Vagina (tissue), 2 donors: ENCODE measurements around the gene GAS7. TPM values are rescaled to one million over a fixed set of nuclear protein-coding genes. Genes with fewer than 3 reads are reported as not detected.

Source experiments
- DNase-seq, 2 donors: peaks; one replicate each; pipeline ENCODE4 v3.0.0-alpha.2; 2017; ENCODE audit errors: extremely low spot score in 2 of 2
- H3K27ac ChIP-seq: fragments of 200-600 bp; sonication (generic); one replicate; pipeline ENCODE4 v1.5.1; 2019
- H3K27me3 ChIP-seq: fragments of 200-600 bp; sonication (generic); one replicate; pipeline ENCODE4 v1.5.1; 2019
- H3K36me3 ChIP-seq, 2 donors: fragments of 200-600 bp; sonication (generic); one replicate each; pipeline ENCODE4 v1.5.1; 2017 to 2019
- H3K4me1 ChIP-seq: fragments of 200-600 bp; sonication (generic); one replicate; pipeline ENCODE4 v1.5.1; 2019
- H3K4me3 ChIP-seq, 2 donors: fragments of 200-600 bp; sonication (generic); 1 replicate in 1 of 2; 2 replicates in 1 of 2; pipeline ENCODE4 v1.5.1; 2016 to 2019
- H3K9me3 ChIP-seq: fragments of 200-600 bp; sonication (generic); one replicate; pipeline ENCODE4 v1.5.1; 2019
- CTCF ChIP-seq, 3 experiments: fragments of 450-650 bp in 2 of 3; fragments of 200-600 bp in 1 of 3; sonication (generic) in 1 of 3; IDR thresholded peaks; one replicate each; pipeline ENCODE4 v1.5.1; 2017 to 2019; ENCODE audit warnings: antibody characterized with exemption in 3 of 3, mild to moderate bottlenecking in 2 of 3, moderate library complexity in 2 of 3
- POLR2A ChIP-seq, 2 donors: fragments of 450-650 bp; IDR thresholded peaks; one replicate each; pipeline ENCODE4 v1.6.1; 2017; ENCODE audit warnings: antibody characterized with exemption in 2 of 2, mild to moderate bottlenecking in 2 of 2, moderate library complexity in 2 of 2
- POLR2AphosphoS5 ChIP-seq, 2 donors: sonication (generic); formaldehyde crosslinking; IDR thresholded peaks; one replicate each; pipeline ENCODE4 v1.9.0; 2017; ENCODE audit warnings: antibody characterized with exemption in 2 of 2, mild to moderate bottlenecking in 2 of 2, low read depth in 1 of 2; ENCODE audit not compliant: insufficient read depth in 1 of 2
- intact Hi-C: fragments of 100-400 bp; cut with DNase I; formaldehyde crosslinking; loops from one replicate; pipeline ENCODE4 v1.15.1; 2023
- total RNA-seq: library from RNA; depleted of rRNA; stranded (reverse); fragments of >200 nt; gene quantifications from one replicate; pipeline ENCODE4 v1.2.3, GENCODE V29; 2016

GAS7 gene
- total RNA-seq, 1 donor from 2014 or later, result 47.1 TPM

- Histone ChIP-seq H3K27ac (peak overlapping the region; percentile 44), H3K36me3 (no peaks in the 10 kb centered on the region), H3K4me1 (peaks cover 39% of the 10 kb centered on the region), H3K27me3 (no peaks in the 10 kb centered on the region), H3K9me3 (no peaks in the 10 kb centered on the region), H3K4me3 (no peak overlapping the region)
- TF ChIP-seq POLR2A (IDR thresholded peaks at IDR 0.05) (no peak), CTCF (IDR thresholded peaks at IDR 0.05) (no peak), POLR2AphosphoS5 (IDR thresholded peaks at IDR 0.05; ENCODE audit: insufficient read depth in 1 of 2, low read depth in 1 of 2) (no peak)
- no peak for DNase-seq
- intact Hi-C loops, result no loop called here
These were observed 42.9 kb downstream of the GAS7 start for GRCh38 chr17:10155371-10156076.

GRCh38 chr17:10151667-10152496, 46.5 kb downstream of the GAS7 start:
- intact Hi-C loops, result no loop called here
- Histone ChIP-seq H3K36me3 (no peaks in the 10 kb centered on the region), H3K4me1 (peaks cover 41% of the 10 kb centered on the region), H3K27me3 (no peaks in the 10 kb centered on the region), H3K9me3 (no peaks in the 10 kb centered on the region), H3K27ac (no peak overlapping the region), H3K4me3 (no peak overlapping the region)
- TF ChIP-seq POLR2A (IDR thresholded peaks at IDR 0.05) (no peak), POLR2AphosphoS5 (IDR thresholded peaks at IDR 0.05; ENCODE audit: insufficient read depth in 1 of 2, low read depth in 1 of 2) (no peak), CTCF (IDR thresholded peaks at IDR 0.05) (no peak)
- DNase-seq, result peak in 1 of 2 donors; percentile 82

- no peak for DNase-seq
- TF ChIP-seq CTCF (IDR thresholded peaks at IDR 0.05) (no peak), POLR2A (IDR thresholded peaks at IDR 0.05) (no peak), POLR2AphosphoS5 (IDR thresholded peaks at IDR 0.05; ENCODE audit: insufficient read depth in 1 of 2, low read depth in 1 of 2) (peak in 1 of 2 donors; percentile 13)
- H3K4me1 ChIP-seq, result peaks cover 33% of the 10 kb centered on the region
These were observed 48.6 kb downstream of the GAS7 start for GRCh38 chr17:10149573-10150399.

GRCh38 chr17:10147761-10148415, 50.5 kb downstream of the GAS7 start:
- intact Hi-C loops, result no loop called here
- DNase-seq, result no peak
- Histone ChIP-seq H3K4me1 (peaks cover 35% of the 10 kb centered on the region), H3K36me3 (no peaks in the 10 kb centered on the region), H3K27ac (no peak overlapping the region), H3K27me3 (no peaks in the 10 kb centered on the region), H3K9me3 (no peaks in the 10 kb centered on the region), H3K4me3 (no peak overlapping the region)
- TF ChIP-seq CTCF (IDR thresholded peaks at IDR 0.05) (no peak), POLR2AphosphoS5 (IDR thresholded peaks at IDR 0.05; ENCODE audit: insufficient read depth in 1 of 2, low read depth in 1 of 2) (no peak), POLR2A (IDR thresholded peaks at IDR 0.05) (no peak)

More at GRCh38 chr17:10149573-10150399, 48.6 kb downstream of the GAS7 start:
- H3K4me3 ChIP-seq, result no peak overlapping the region
- intact Hi-C loops, result no loop called here
- H3K9me3 ChIP-seq, result no peaks in the 10 kb centered on the region
- H3K27ac ChIP-seq, result no peak overlapping the region
- H3K27me3 ChIP-seq, result no peaks in the 10 kb centered on the region
- no peaks in the 10 kb centered on the region for H3K36me3 ChIP-seq
